Measurements from ENCODE around the gene CNTROB. TPM values are rescaled to one million over a fixed set of nuclear protein-coding genes. Genes with fewer than 3 reads are reported as not detected.

Gene CNTROB
- 10 to 100 TPM; 44.2 to 67.3 (median 54.4) TPM for polyA plus RNA-seq (ENCODE audit: insufficient read length in 4 of 4)

GRCh38 chr17:7931709-7932482 lies at the start of gene CNTROB, which contains the start of gene TRAPPC1:
TSS of gene CNTROB (plus strand) at chr17:7932206. CDS start at chr17:7933080, 874 bp downstream.
TSS of gene TRAPPC1 (minus strand) at chr17:7931946. CDS start at chr17:7931829, 117 bp downstream.
- peak; percentile 97 to 99 (median 99) for DNase-seq (ENCODE audit: low read depth in 4 of 4, low spot score in 3 of 4)

- no peak for DNase-seq (ENCODE audit: low read depth in 4 of 4, low spot score in 3 of 4)
Observed at GRCh38 chr17:7882629-7883028, 49.4 kb upstream of the CNTROB start.

GRCh38 chr17:7883781-7884386 lies 48.1 kb upstream of the CNTROB start:
- peak in 2 of 4 donors; percentile 30 to 32 for DNase-seq (ENCODE audit: low read depth in 4 of 4, low spot score in 3 of 4)

- no peak for DNase-seq (ENCODE audit: low read depth in 4 of 4, low spot score in 3 of 4)
Observed at GRCh38 chr17:7884581-7885366, 47.2 kb upstream of the CNTROB start.

- peak in 2 of 4 donors; percentile 59 to 64 for DNase-seq (ENCODE audit: low read depth in 4 of 4, low spot score in 3 of 4)
Observed at GRCh38 chr17:7885367-7886226, 46.4 kb upstream of the CNTROB start.

- peak in 2 of 4 donors; percentile 29 to 36 for DNase-seq (ENCODE audit: low read depth in 4 of 4, low spot score in 3 of 4)
Observed at GRCh38 chr17:7886227-7887037, 45.6 kb upstream of the CNTROB start.

- no peak for DNase-seq (ENCODE audit: low read depth in 4 of 4, low spot score in 3 of 4)
Observed at GRCh38 chr17:7887038-7887481, 44.9 kb upstream of the CNTROB start.

- peak; percentile 91 to 97 (median 94) for DNase-seq (ENCODE audit: low read depth in 4 of 4, low spot score in 3 of 4)
Observed at GRCh38 chr17:7887482-7888183, 44.4 kb upstream of the CNTROB start.

- DNase-seq (ENCODE audit: low read depth in 4 of 4, low spot score in 3 of 4) = peak in 2 of 4 donors; percentile 21 to 24
Observed at GRCh38 chr17:7888184-7888920, 43.7 kb upstream of the CNTROB start, which contains the start of gene CHD3. TSS of gene CHD3 (plus strand) at chr17:7888789. CDS start at chr17:7889001, 212 bp downstream.

GRCh38 chr17:7889166-7889955 lies 42.6 kb upstream of the CNTROB start:
- peak in 2 of 4 donors; percentile 77 for DNase-seq (ENCODE audit: low read depth in 4 of 4, low spot score in 3 of 4)

GRCh38 chr17:7893187-7893880 lies 38.7 kb upstream of the CNTROB start:
- DNase-seq (ENCODE audit: low read depth in 4 of 4, low spot score in 3 of 4) = no peak

GRCh38 chr17:7894226-7894625 lies 37.8 kb upstream of the CNTROB start:
- no peak for DNase-seq (ENCODE audit: low read depth in 4 of 4, low spot score in 3 of 4)

GRCh38 chr17:7894866-7895265 lies 37.1 kb upstream of the CNTROB start:
- DNase-seq (ENCODE audit: low read depth in 4 of 4, low spot score in 3 of 4) = no peak

- DNase-seq (ENCODE audit: low read depth in 4 of 4, low spot score in 3 of 4) = no peak
Observed at GRCh38 chr17:7897090-7897489, 34.9 kb upstream of the CNTROB start.

GRCh38 chr17:7897773-7898172 lies 34.2 kb upstream of the CNTROB start:
- no peak for DNase-seq (ENCODE audit: low read depth in 4 of 4, low spot score in 3 of 4)
